GM23248 (cell line): Measurements from ENCODE around the gene DNAJC7.

ENCODE experiments used
- EZH2 ChIP-seq: fragments of 200-600 bp; sonication (generic); IDR thresholded peaks from 2 replicates; pipeline ENCODE4 v1.6.1; 2018; ENCODE audit warnings: antibody characterized with exemption, mild to moderate bottlenecking; ENCODE audit not compliant: insufficient read depth, poor library complexity, severe bottlenecking
- EZH2phosphoT487 ChIP-seq: fragments of 200-600 bp; sonication (generic); IDR thresholded peaks from 2 replicates; pipeline ENCODE4 v1.6.1; 2018; ENCODE audit warnings: antibody characterized with exemption, moderate library complexity, mild to moderate bottlenecking, low read depth; ENCODE audit not compliant: insufficient read depth

DNA sequence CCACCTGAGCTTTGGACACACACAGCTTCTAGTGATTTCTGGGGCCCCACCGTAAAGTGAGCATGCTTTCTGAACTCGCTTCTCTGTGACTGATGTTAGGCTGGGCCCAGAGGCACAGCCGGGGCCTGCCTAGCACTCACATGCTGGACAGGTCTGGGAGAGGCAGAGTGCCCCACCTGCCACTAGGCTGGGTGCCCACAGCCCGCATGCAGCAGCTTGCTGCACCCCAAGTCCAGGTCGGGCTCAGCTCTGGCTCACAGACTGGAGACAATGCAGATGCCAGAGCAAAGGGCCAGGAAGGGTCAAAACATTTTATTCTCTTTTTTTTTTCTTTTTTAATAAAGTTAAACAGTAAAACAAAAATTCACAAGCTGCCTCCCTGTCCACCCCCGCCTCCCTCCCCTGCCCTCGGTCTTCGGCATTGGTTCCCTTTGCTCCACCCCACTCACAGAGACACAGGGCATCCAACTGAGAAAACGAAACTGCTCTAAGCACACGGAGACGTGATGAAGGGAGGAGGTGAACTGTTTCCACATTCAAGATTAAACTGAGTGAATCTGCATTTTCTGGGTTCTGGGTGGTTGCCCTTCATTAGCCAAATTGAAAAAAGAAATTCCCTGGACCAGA lies 41.0 kb downstream of the DNAJC7 start:
- TF ChIP-seq EZH2 = no peak
- TF ChIP-seq EZH2phosphoT487 = no peak
